D721Med (cell line): ENCODE data around the gene CYSLTR1.
"Not testable (repeated sequence)": the region's sequence is repeated elsewhere in the genome, so short reads cannot be mapped to it uniquely, and the experiment has no call there.

Source experiments
- DNase-seq: peaks from one replicate; pipeline ENCODE4 v3.0.0; 2011; ENCODE audit warnings: low spot score; ENCODE audit not compliant: insufficient read length
- FAIRE-seq: peaks from 2 replicates; lab custom pipeline; 2011; peaks lifted over from hg19 to GRCh38; lab: Jason Lieb, UNC
- TF ChIP-seq, protein P1 (sequence below): IDR thresholded peaks from 2 replicates; pipeline ENCODE4 v1.5.1; 2012; ENCODE audit warnings: mild to moderate bottlenecking, control low read depth; ENCODE audit not compliant: insufficient read depth; ENCODE audit errors: missing control alignments

The CYSLTR1 gene

DNA sequence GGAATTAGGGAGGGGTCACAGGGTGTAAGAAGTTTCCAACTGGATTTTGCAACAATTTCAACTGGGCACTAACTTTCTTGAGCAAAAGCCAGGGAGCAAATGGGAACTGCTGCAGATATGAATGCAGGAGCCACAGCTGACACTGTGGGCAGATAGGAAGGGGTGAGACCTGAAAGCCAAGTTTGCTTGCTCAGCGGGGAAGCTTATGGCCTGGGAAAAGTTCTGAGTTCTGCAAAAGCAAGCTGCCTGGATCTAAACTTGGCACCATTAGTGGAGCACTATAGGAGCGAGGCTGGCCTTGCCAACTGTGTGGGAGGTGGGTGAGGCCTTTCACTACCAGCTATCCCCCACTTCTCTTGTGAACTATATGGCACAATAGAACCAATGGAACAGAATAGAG, 11.1 kb downstream of the CYSLTR1 start:
- no peak for DNase-seq
- FAIRE-seq = no peak
- TF ChIP-seq, protein P1, sequence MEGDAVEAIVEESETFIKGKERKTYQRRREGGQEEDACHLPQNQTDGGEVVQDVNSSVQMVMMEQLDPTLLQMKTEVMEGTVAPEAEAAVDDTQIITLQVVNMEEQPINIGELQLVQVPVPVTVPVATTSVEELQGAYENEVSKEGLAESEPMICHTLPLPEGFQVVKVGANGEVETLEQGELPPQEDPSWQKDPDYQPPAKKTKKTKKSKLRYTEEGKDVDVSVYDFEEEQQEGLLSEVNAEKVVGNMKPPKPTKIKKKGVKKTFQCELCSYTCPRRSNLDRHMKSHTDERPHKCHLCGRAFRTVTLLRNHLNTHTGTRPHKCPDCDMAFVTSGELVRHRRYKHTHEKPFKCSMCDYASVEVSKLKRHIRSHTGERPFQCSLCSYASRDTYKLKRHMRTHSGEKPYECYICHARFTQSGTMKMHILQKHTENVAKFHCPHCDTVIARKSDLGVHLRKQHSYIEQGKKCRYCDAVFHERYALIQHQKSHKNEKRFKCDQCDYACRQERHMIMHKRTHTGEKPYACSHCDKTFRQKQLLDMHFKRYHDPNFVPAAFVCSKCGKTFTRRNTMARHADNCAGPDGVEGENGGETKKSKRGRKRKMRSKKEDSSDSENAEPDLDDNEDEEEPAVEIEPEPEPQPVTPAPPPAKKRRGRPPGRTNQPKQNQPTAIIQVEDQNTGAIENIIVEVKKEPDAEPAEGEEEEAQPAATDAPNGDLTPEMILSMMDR = no peak

DNA sequence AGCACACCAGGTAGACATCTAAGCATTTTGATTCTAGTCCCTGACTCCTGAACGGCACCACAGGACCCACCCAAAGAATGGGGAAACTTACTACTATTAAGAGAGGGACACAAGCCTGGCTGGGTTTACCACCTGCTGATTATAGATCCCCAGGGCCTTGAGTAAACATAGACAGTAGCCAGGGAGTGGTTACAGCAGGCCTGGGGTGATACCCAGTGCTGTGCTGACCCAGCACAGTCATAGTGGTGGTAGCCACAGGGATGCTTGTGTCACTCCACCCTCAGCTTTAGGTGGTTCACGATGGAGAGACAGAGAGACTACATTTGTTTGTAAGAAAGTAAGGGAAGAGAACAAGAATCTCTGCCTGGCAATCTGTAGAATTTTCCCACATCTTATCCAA, 11.7 kb downstream of the CYSLTR1 start:
- TF ChIP-seq, protein P1 = no peak
- DNase-seq (no peak), FAIRE-seq (no peak)

GRCh38 chrX:78314561-78314960, 12.8 kb downstream of the CYSLTR1 start:
- FAIRE-seq (no peak), DNase-seq (no peak)
- TF ChIP-seq, protein P1 = no peak

GRCh38 chrX:78313526-78313925, 13.9 kb downstream of the CYSLTR1 start:
- DNase-seq (no peak), FAIRE-seq (no peak)
- TF ChIP-seq, protein P1 = no peak

GRCh38 chrX:78307665-78308064, 19.7 kb downstream of the CYSLTR1 start:
- DNase-seq (no peak), FAIRE-seq (no peak)
- TF ChIP-seq, protein P1 = no peak

DNA sequence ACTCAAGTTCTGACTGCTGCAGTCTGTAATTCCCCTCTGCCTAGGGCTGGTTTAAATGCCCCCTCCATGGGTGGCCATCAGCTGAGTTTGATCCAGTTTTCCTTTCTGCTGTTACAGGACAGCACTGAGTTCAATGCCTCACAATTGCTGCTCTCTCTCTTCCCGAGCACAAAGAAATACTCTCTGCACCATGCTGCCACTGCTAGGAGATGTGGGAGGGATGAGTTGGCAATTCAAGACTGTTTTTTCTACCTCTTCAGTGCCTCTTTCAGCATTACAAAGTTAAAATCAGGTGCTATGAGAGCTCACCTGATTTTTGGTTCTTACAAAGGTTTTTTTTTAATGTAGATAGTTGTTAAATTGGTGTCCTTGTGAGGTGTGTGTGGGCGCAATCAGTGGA, 24.3 kb downstream of the CYSLTR1 start:
- FAIRE-seq (no peak), DNase-seq (no peak)
- TF ChIP-seq, protein P1 = no peak

GRCh38 chrX:78300933-78301332, 26.5 kb downstream of the CYSLTR1 start:
- FAIRE-seq = not testable (repeated sequence)

GRCh38 chrX:78283511-78283910, 43.9 kb downstream of the CYSLTR1 start:
- TF ChIP-seq, protein P1 = no peak
- FAIRE-seq = no peak
- no peak for DNase-seq

More at GRCh38 chrX:78300933-78301332, 26.5 kb downstream of the CYSLTR1 start:
- DNase-seq = not testable (repeated sequence)
